ENCODE results near the gene SETBP1. TPM values are rescaled to one million over a fixed set of nuclear protein-coding genes. Genes with fewer than 3 reads are reported as not detected.

Gene SETBP1
- total and polyA plus RNA-seq, 2 of the 13 experiments (the other 11 are each of a cell fraction or from before 2014, with no cell fraction given), result 0.18 to 0.65 TPM

DNA sequence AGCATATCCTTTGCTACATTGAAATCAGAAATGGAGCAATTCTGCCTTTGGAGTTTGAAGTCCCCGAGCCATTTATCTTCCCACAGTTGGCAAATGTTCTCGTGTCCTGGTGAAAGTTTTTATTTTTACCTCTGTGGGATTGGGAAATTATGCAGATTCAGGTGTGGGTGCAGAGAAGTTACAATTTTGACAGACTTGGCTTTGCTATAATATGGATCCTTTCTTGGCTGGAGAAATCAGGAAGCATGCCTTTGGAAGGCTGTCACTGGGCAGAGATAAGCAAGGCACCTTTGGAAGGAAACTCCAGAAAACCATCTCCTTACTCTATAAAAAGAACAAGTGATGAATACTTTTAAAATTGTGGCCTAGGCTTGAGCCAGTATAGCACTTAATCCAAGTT lies 278.3 kb downstream of the SETBP1 start (continued):
- TF ChIP-seq, protein P1, sequence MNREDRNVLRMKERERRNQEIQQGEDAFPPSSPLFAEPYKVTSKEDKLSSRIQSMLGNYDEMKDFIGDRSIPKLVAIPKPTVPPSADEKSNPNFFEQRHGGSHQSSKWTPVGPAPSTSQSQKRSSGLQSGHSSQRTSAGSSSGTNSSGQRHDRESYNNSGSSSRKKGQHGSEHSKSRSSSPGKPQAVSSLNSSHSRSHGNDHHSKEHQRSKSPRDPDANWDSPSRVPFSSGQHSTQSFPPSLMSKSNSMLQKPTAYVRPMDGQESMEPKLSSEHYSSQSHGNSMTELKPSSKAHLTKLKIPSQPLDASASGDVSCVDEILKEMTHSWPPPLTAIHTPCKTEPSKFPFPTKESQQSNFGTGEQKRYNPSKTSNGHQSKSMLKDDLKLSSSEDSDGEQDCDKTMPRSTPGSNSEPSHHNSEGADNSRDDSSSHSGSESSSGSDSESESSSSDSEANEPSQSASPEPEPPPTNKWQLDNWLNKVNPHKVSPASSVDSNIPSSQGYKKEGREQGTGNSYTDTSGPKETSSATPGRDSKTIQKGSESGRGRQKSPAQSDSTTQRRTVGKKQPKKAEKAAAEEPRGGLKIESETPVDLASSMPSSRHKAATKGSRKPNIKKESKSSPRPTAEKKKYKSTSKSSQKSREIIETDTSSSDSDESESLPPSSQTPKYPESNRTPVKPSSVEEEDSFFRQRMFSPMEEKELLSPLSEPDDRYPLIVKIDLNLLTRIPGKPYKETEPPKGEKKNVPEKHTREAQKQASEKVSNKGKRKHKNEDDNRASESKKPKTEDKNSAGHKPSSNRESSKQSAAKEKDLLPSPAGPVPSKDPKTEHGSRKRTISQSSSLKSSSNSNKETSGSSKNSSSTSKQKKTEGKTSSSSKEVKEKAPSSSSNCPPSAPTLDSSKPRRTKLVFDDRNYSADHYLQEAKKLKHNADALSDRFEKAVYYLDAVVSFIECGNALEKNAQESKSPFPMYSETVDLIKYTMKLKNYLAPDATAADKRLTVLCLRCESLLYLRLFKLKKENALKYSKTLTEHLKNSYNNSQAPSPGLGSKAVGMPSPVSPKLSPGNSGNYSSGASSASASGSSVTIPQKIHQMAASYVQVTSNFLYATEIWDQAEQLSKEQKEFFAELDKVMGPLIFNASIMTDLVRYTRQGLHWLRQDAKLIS (CRISPR knock-in tag; IDR thresholded peaks at IDR 0.05), result no peak
- no peak for TF ChIP-seq KLF6 (CRISPR knock-in tag; IDR thresholded peaks at IDR 0.05)
- TF ChIP-seq RFX1 (IDR thresholded peaks at IDR 0.05), result no peak

DNA sequence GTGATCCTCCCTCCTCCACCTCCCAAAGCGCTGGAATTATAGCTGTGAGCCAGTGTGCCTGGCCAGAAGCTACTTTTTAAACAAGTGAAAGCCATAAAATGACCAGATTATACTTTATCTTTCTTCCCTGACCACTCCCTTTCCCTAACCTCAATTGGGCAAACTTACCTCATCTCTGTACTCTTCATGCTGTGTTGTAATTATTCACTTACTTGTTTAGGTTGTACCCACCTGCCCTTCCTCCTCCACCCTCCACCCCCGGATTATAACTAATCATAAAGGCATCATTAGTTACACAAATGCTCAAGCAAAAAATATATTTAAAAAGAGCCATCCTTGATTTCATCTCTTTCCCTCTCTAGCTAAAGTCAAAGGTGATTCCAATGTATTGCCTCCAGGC lies 279.9 kb downstream of the SETBP1 start:
- BruUV-seq (replicated peaks), result no TSS peak
- intact Hi-C loops (cut with micrococcal nuclease; ENCODE audit: unreplicated experiment) (no loop called here), in situ Hi-C loops (cut with HindIII; ENCODE audit: extremely low pct_ligation_motif_present, low pct_unique_long_range_greater_than_20kb) (no loop called here)
- H3K4me3 ChIP-seq (replicated peaks in 1 of 3; ENCODE audit: insufficient read depth in 1 of 3, low read depth in 2 of 3, low read length in 3 of 3), result no peak overlapping the region
- DNase-seq (ENCODE audit: low spot score), result no peak
- no peaks in the 10 kb centered on the region for H3K36me3 ChIP-seq (replicated peaks in 1 of 2; ENCODE audit: control insufficient read depth in 1 of 2, insufficient read depth in 2 of 2, low read length in 2 of 2)
- H4K20me1 ChIP-seq (ENCODE audit: insufficient read depth, low read length), result no peaks in the 10 kb centered on the region
- no peak overlapping the region for H2AFZ ChIP-seq (ENCODE audit: low read length)
- no peak for ATAC-seq
- CTCF ChIA-PET (ENCODE audit: low intra/inter-chr PET ratio, low total read pairs), result no interaction called here
- H3K9ac ChIP-seq (ENCODE audit: insufficient read depth, low read depth, low read length), result no peak overlapping the region
- WGBS (ENCODE audit: low lambda C conversion rate), result 19% methylated on average over 2 of the region's 2 CpGs
- peaks cover 4% of the 10 kb centered on the region; the same call in 1 of the 2 replicates for H3K9me3 ChIP-seq (ENCODE audit: low read length)
- POLR2A ChIA-PET, result no interaction called here
- no peak overlapping the region for H3K27ac ChIP-seq (ENCODE audit: extremely low read length, insufficient read depth, low read length)
- no peaks in the 10 kb centered on the region for H3K79me2 ChIP-seq (ENCODE audit: insufficient read depth, low read length)
- FAIRE-seq, result no peak
- H3K4me2 ChIP-seq (ENCODE audit: low read depth, low read length), result no peak overlapping the region
- no peaks in the 10 kb centered on the region for H3K27me3 ChIP-seq (ENCODE audit: control insufficient read depth in 1 of 2, insufficient read depth in 2 of 2, low read length in 2 of 2)
- no peaks in the 10 kb centered on the region for H3K4me1 ChIP-seq (ENCODE audit: insufficient read depth, low read length)
- TF ChIP-seq MYPOP (CRISPR knock-in tag; IDR thresholded peaks at IDR 0.05) (no peak), CENPX (CRISPR knock-in tag; IDR thresholded peaks at IDR 0.05) (no peak), ATF4 (CRISPR knock-in tag; IDR thresholded peaks at IDR 0.05) (no peak), ZNF740 (CRISPR knock-in tag; IDR thresholded peaks at IDR 0.05) (no peak), ZBTB38 (CRISPR knock-in tag; IDR thresholded peaks at IDR 0.05) (no peak), NCOA5 (CRISPR knock-in tag; IDR thresholded peaks at IDR 0.05) (no peak), HHEX (CRISPR knock-in tag; IDR thresholded peaks at IDR 0.05) (no peak), ZNF142 (CRISPR knock-in tag; IDR thresholded peaks at IDR 0.05) (no peak)
